WTC11 (cell line): ENCODE measurements around the gene RND2. TPM values are rescaled to one million over a fixed set of nuclear protein-coding genes. Genes with fewer than 3 reads are reported as not detected.

Experiments used
- ATAC-seq: fragments of 200-7000 bp; cut with Tn5 transposase; 2 replicates; pipeline ENCODE4 v1.10.0; 2021; ENCODE audit warnings: mild to moderate bottlenecking, moderate library complexity
- CTCF ChIA-PET: fragments of 300-600 bp; sonication (Branson Sonifier 250); formaldehyde crosslinking; loops from one replicate; lab custom pipeline; 2021; ENCODE audit warnings: antibody characterized with exemption; lab: Charles Lee
- POLR2A ChIA-PET: fragments of 350-600 bp; sonication (Branson Sonifier 250); formaldehyde crosslinking; loops from one replicate; lab custom pipeline; 2021; ENCODE audit warnings: antibody characterized with exemption; lab: Charles Lee
- DNase-seq: peaks from one replicate; pipeline ENCODE4 v3.0.0; 2021; ENCODE audit warnings: low spot score
- H3K27ac Mint-ChIP-seq: 2 replicates; pipeline ENCODE4 v1.8.0; 2021; ENCODE audit warnings: mixed read lengths
- H3K27me3 Mint-ChIP-seq: 2 replicates; pipeline ENCODE4 v1.8.0; 2021; ENCODE audit warnings: low read depth, mild to moderate bottlenecking, moderate library complexity, mixed read lengths
- H3K36me3 Mint-ChIP-seq: 2 replicates; pipeline ENCODE4 v1.8.0; 2021; ENCODE audit warnings: mixed read lengths
- H3K4me1 Mint-ChIP-seq: 2 replicates; pipeline ENCODE4 v1.8.0; 2022; ENCODE audit warnings: mixed read lengths
- H3K4me3 Mint-ChIP-seq: 2 replicates; pipeline ENCODE4 v1.8.0; 2021; ENCODE audit warnings: mild to moderate bottlenecking, moderate library complexity, mixed read lengths
- H3K9me3 Mint-ChIP-seq: 2 replicates; pipeline ENCODE4 v1.8.0; 2021; ENCODE audit warnings: mixed read lengths
- AR ChIP-seq: fragments of 250-450 bp; sonication (Bioruptor Pico); IDR thresholded peaks from 2 replicates; pipeline ENCODE4 v1.9.0; 2021; ENCODE audit warnings: mild to moderate bottlenecking
- CREB1 ChIP-seq: sonication (generic); formaldehyde crosslinking; IDR thresholded peaks from 2 replicates; pipeline ENCODE4 v1.8.0; 2023; ENCODE audit warnings: mild to moderate bottlenecking, missing genetic modification reagents
- ETV6 ChIP-seq: sonication (generic); formaldehyde crosslinking; IDR thresholded peaks from 2 replicates; pipeline ENCODE4 v1.8.1; 2022; ENCODE audit warnings: mild to moderate bottlenecking, missing genetic modification reagents
- FOXP1 ChIP-seq: sonication (generic); formaldehyde crosslinking; IDR thresholded peaks from 2 replicates; pipeline ENCODE4 v1.8.0; 2022; ENCODE audit warnings: missing genetic modification reagents, mild to moderate bottlenecking, moderate library complexity, borderline replicate concordance
- GABPB1 ChIP-seq: sonication (generic); formaldehyde crosslinking; IDR thresholded peaks from 2 replicates; pipeline ENCODE4 v1.8.1; 2023; ENCODE audit warnings: mild to moderate bottlenecking, missing genetic modification reagents
- RORB ChIP-seq: fragments of 250-450 bp; sonication (Bioruptor Pico); IDR thresholded peaks from 2 replicates; pipeline ENCODE4 v1.9.0; 2021; ENCODE audit warnings: mild to moderate bottlenecking
- TCF7 ChIP-seq: sonication (generic); formaldehyde crosslinking; IDR thresholded peaks from 2 replicates; pipeline ENCODE4 v1.8.0; 2022; ENCODE audit warnings: mild to moderate bottlenecking, low read depth, missing genetic modification reagents, moderate library complexity
- USF1 ChIP-seq: sonication (generic); formaldehyde crosslinking; IDR thresholded peaks from 2 replicates; pipeline ENCODE4 v1.8.0; 2022; ENCODE audit warnings: mild to moderate bottlenecking, missing genetic modification reagents
- ZNF219 ChIP-seq: sonication (generic); formaldehyde crosslinking; IDR thresholded peaks from 2 replicates; pipeline ENCODE4 v1.8.0; 2023; ENCODE audit warnings: missing genetic modification reagents, mild to moderate bottlenecking, borderline replicate concordance
- ZNF263 ChIP-seq: sonication (generic); formaldehyde crosslinking; IDR thresholded peaks from 2 replicates; pipeline ENCODE4 v1.8.1; 2022; ENCODE audit warnings: low read depth, mild to moderate bottlenecking, moderate library complexity, missing genetic modification reagents
- ZNF671 ChIP-seq: fragments of 250-450 bp; sonication (Bioruptor Pico); IDR thresholded peaks from 2 replicates; pipeline ENCODE4 v1.8.0; 2021; ENCODE audit warnings: mild to moderate bottlenecking
- total RNA-seq: library from RNA; stranded (reverse); gene quantifications from 3 replicates; pipeline ENCODE4 v1.2.3, GENCODE V29; 2021
- TF ChIP-seq, protein P1 (sequence below): sonication (generic); formaldehyde crosslinking; conservative IDR thresholded peaks from 2 replicates; pipeline ENCODE4 v1.8.1; 2022; ENCODE audit warnings: mild to moderate bottlenecking, missing genetic modification reagents
- TF ChIP-seq, protein P2 (sequence below): sonication (generic); formaldehyde crosslinking; IDR thresholded peaks from 2 replicates; pipeline ENCODE4 v1.8.1; 2022; ENCODE audit warnings: low read depth, missing genetic modification reagents, borderline replicate concordance
- TF ChIP-seq, protein P3 (sequence below): sonication (generic); formaldehyde crosslinking; IDR thresholded peaks from 2 replicates; pipeline ENCODE4 v1.8.0; 2023; ENCODE audit warnings: mild to moderate bottlenecking, missing genetic modification reagents

RND2 gene
- total RNA-seq, 1 experiment from 2014 or later: 50.2 TPM

DNA sequence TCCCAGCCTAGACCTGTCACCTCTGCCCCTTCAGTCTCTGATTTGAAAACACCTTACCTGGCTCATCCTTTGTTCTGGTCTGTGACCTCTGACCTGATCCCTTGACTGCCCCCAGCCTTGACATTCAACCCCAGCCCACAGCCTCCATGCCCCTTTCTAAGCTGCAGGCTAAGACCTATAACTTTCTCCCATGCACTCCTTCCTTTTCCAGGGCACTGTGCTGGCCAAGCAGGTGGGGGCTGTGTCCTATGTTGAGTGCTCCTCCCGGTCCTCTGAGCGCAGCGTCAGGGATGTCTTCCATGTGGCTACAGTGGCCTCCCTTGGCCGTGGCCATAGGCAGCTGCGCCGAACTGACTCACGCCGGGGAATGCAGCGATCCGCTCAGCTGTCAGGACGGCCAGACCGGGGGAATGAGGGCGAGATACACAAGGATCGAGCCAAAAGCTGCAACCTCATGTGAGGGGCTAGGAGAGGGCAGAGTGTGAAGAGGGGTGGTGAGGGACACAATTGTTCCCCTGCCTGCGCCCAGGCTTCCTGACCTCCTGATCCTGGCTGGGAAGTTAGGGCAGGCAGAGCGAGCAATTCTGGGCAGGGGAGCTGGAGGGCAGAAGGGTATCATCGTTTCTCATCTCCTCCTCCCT is 3.3 kb downstream of the RND2 start:
- H3K27ac Mint-ChIP-seq: peak overlapping the region; percentile 86
- H3K4me1 Mint-ChIP-seq: peaks cover 53% of the 10 kb centered on the region
- TF ChIP-seq TCF7 (CRISPR knock-in tag): 0 out of 2 replicates have a peak, but pooled peaks have one; percentile 69
- no peak for TF ChIP-seq ZNF671 (CRISPR knock-in tag)
- no peaks in the 10 kb centered on the region for H3K9me3 Mint-ChIP-seq
- peak overlapping the region; percentile 21; the same call in 1 of the 2 replicates for H3K4me3 Mint-ChIP-seq
- ChIA-PET CTCF (no interaction called here), POLR2A (no interaction called here)
- DNase-seq (no peak), ATAC-seq (no peak)
- H3K36me3 Mint-ChIP-seq: peaks cover 9% of the 10 kb centered on the region
- peaks cover 3% of the 10 kb centered on the region; the same call in 1 of the 2 replicates for H3K27me3 Mint-ChIP-seq

DNA sequence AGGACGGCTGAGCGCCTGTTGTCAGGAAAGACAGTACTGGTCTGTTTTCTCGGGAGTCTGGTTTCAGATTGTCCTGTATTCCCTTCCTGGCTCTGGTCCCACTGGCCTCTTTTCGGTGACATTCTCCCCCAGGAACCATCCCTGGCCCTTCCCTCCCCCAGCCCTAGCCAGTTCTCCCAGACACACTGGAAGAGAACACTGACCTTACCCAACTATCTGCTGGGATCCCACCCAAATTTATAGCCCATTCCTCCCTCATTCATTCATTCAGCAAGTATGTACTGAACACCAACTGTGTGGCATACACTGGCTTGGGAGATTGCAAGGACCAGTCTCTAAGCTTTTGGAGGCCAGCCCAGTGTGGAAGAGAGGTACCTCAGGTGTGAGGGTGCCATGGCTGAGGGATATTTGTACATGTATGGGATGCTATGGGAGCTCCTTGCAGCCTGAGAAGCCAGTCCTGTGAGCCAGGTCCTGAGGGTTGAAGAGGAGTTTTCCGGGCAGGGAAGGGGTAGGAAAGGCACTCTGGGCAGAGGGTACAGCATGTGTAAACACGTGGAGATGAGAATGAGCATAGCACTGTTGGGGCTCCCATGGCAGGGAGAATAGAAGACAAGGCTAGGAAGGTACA is 5.2 kb downstream of the RND2 start:
- Mint-ChIP-seq H3K36me3 (peaks cover 9% of the 10 kb centered on the region), H3K27me3 (peaks cover 3% of the 10 kb centered on the region; the same call in 1 of the 2 replicates), H3K4me3 (no peak overlapping the region), H3K9me3 (no peaks in the 10 kb centered on the region), H3K27ac (peak overlapping the region; percentile 68), H3K4me1 (peaks cover 72% of the 10 kb centered on the region)
- ATAC-seq (no peak), DNase-seq (no peak)
- CTCF ChIA-PET: interaction anchor here (0.6 kb wide), 1 partner anchor 95 kb away, joined by 4 read pairs; the partner anchor contains the start of gene BRCA1
- POLR2A ChIA-PET: no interaction called here
- no peak for TF ChIP-seq RORB (CRISPR knock-in tag)
- TF ChIP-seq, protein P1, sequence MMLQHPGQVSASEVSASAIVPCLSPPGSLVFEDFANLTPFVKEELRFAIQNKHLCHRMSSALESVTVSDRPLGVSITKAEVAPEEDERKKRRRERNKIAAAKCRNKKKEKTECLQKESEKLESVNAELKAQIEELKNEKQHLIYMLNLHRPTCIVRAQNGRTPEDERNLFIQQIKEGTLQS (CRISPR knock-in tag): no peak

DNA sequence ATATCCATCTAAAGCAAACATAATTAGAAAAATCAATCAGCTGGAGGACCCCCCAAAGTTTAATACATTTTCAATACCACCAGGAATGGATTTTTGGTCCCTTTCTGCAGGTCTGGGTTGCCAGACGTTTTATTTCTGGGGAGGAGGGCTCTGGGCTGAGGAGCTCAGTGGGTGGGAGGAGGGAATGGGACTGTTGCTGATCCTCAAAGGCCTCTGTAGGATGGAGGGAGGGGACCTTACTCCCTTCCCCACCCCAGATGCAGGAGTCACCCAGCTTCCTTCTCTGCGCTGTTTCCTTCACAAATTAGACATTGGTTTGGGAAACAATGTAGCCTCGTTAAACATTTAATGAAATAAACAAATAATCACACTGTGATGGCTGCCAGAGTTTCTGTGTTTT is 6.6 kb downstream of the RND2 start:
- no peaks in the 10 kb centered on the region for H3K9me3 Mint-ChIP-seq
- H3K27me3 Mint-ChIP-seq: peaks cover 3% of the 10 kb centered on the region; the same call in 1 of the 2 replicates
- DNase-seq: no peak
- TF ChIP-seq, protein P2, sequence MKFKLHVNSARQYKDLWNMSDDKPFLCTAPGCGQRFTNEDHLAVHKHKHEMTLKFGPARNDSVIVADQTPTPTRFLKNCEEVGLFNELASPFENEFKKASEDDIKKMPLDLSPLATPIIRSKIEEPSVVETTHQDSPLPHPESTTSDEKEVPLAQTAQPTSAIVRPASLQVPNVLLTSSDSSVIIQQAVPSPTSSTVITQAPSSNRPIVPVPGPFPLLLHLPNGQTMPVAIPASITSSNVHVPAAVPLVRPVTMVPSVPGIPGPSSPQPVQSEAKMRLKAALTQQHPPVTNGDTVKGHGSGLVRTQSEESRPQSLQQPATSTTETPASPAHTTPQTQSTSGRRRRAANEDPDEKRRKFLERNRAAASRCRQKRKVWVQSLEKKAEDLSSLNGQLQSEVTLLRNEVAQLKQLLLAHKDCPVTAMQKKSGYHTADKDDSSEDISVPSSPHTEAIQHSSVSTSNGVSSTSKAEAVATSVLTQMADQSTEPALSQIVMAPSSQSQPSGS (CRISPR knock-in tag): no peak
- TF ChIP-seq ZNF219 (CRISPR knock-in tag) (no peak), GABPB1 (CRISPR knock-in tag) (no peak), USF1 (no peak)
- TF ChIP-seq, all 79 proteins: peak for 0
- ChIA-PET CTCF (interaction anchor here (1.2 kb wide), 1 partner anchor 34 kb away, joined by 3 read pairs; the partner anchor contains the start of gene RPL27), POLR2A (interaction anchor here (0.7 to 1.4 kb wide), 3 partner anchors 10 to 1510 kb away, joined by 3 to 4 read pairs (median 3); partner anchors contain the start of gene VAT1)
- Mint-ChIP-seq H3K27ac (peak overlapping the region; percentile 65), H3K4me3 (no peak overlapping the region), H3K36me3 (peaks cover 9% of the 10 kb centered on the region), H3K4me1 (peaks cover 77% of the 10 kb centered on the region)
- ATAC-seq: no peak

DNA sequence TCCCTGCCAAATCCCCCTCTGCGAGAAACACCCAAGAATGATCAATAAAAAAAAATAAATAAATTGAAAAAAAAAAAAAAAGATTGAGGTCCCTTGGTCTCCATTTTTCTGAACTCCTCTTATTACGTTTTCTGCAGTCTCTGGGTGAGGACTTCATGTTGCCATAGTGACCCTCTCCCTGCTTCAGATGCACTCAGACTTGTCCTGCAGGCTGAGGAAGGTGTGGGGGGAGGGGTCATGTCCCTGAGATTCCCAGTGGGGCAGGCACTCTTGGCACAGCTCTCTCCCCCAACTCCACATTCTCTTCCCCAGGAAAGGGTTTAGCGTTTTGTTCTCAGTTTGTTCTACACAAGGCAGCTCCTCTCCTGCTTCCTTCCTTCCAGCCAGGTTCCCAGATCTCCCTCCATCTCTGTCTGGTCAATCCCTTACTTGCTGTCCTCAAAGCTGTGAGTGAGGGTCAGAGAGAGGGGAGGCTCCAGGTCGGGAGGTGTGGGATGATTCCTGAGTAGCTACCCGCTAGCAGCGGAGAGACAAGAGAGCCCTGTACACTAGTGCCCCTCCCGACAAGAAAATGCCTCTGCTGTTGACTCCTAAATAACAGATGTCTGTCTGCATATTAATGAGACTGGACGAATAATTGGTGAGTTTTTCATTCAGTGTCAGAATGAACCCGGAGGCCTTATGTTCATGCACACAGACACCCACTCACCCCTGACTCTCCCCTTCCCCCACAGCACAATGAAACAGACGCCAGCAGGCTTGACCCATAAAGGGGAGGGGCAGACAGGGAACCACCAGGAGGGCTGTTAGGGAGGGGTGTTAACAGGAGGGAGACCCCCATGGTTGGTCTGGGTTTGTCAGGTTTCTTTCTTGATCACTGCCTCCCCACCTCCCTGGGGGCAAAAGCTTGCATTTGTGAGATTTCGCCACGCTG is 9.2 kb downstream of the RND2 start:
- Mint-ChIP-seq H3K9me3 (no peaks in the 10 kb centered on the region), H3K4me3 (peak overlapping the region; percentile 52), H3K27me3 (no peaks in the 10 kb centered on the region), H3K27ac (peak overlapping the region; percentile 92), H3K36me3 (no peaks in the 10 kb centered on the region), H3K4me1 (peaks cover 64% of the 10 kb centered on the region)
- ChIA-PET POLR2A (interaction anchor here (1.7 kb wide), 1 partner anchor 12 kb away, joined by 6 read pairs; the partner anchor contains the start of gene VAT1), CTCF (interaction anchor here (0.7 to 5.0 kb wide), 5 partner anchors 10 to 177 kb away, joined by 3 to 39 read pairs (median 5); partner anchors contain the start of genes IFI35, RPL27, TMEM106A and VAT1)
- TF ChIP-seq CREB1 (CRISPR knock-in tag) (no peak), ETV6 (CRISPR knock-in tag) (no peak), FOXP1 (CRISPR knock-in tag) (no peak), AR (no peak), ZNF263 (CRISPR knock-in tag) (no peak)
- TF ChIP-seq, protein P3, sequence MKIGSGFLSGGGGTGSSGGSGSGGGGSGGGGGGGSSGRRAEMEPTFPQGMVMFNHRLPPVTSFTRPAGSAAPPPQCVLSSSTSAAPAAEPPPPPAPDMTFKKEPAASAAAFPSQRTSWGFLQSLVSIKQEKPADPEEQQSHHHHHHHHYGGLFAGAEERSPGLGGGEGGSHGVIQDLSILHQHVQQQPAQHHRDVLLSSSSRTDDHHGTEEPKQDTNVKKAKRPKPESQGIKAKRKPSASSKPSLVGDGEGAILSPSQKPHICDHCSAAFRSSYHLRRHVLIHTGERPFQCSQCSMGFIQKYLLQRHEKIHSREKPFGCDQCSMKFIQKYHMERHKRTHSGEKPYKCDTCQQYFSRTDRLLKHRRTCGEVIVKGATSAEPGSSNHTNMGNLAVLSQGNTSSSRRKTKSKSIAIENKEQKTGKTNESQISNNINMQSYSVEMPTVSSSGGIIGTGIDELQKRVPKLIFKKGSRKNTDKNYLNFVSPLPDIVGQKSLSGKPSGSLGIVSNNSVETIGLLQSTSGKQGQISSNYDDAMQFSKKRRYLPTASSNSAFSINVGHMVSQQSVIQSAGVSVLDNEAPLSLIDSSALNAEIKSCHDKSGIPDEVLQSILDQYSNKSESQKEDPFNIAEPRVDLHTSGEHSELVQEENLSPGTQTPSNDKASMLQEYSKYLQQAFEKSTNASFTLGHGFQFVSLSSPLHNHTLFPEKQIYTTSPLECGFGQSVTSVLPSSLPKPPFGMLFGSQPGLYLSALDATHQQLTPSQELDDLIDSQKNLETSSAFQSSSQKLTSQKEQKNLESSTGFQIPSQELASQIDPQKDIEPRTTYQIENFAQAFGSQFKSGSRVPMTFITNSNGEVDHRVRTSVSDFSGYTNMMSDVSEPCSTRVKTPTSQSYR: 0 out of 2 replicates have a peak, but pooled peaks have one; percentile 15
- peak; percentile 41 for DNase-seq
- ATAC-seq: peak; percentile 31
